NCI-H128 (cell line): Measurements from ENCODE around the gene REELD1.

Source experiments
- DNase-seq: peaks from one replicate; lab custom pipeline; 2025; ENCODE audit not compliant: unreplicated experiment; lab: John Stamatoyannopoulos, UW

REELD1 gene

GRCh38 chr4:146214238-146214637, at the start of gene REELD1:
REELD1 (plus strand) TSS chr4:146214538; CDS start chr4:146216953, 2,415 bp downstream.
- DNase-seq: no peak

GRCh38 chr4:146165221-146165620, 49.1 kb upstream of the REELD1 start:
- DNase-seq: no peak

DNA sequence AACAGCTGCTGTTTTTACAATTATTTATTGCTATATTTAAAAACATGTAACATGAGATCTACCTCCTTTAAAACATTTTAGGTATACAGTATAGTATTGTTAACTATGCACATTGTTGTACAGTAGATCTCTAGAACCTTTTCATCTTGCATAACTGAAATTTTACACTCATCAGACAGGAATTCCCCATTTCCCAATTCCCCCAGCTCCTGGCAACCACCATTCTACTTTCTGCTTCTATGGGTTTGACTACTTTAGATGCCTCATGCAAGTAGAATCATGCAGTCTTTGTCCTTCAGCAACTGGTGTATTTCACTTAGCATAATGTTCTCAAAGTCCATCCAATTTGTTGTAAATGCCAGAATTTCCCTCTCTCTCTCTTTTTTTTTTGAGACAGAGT, 48.5 kb upstream of the REELD1 start:
- no peak for DNase-seq

GRCh38 chr4:146170149-146170548, 44.2 kb upstream of the REELD1 start:
- no peak for DNase-seq

GRCh38 chr4:146175541-146176453, 38.5 kb upstream of the REELD1 start, which contains the start of gene LSM6:
LSM6 (plus strand) TSS chr4:146175718; CDS start chr4:146182922, 7,204 bp downstream.
- DNase-seq: peak; percentile 46

GRCh38 chr4:146176891-146177290, 37.4 kb upstream of the REELD1 start:
- DNase-seq: no peak

GRCh38 chr4:146178126-146178525, 36.2 kb upstream of the REELD1 start:
- no peak for DNase-seq

GRCh38 chr4:146179784-146180370, 34.5 kb upstream of the REELD1 start:
- DNase-seq: no peak

GRCh38 chr4:146182443-146182842, 31.9 kb upstream of the REELD1 start:
- DNase-seq: no peak

DNA sequence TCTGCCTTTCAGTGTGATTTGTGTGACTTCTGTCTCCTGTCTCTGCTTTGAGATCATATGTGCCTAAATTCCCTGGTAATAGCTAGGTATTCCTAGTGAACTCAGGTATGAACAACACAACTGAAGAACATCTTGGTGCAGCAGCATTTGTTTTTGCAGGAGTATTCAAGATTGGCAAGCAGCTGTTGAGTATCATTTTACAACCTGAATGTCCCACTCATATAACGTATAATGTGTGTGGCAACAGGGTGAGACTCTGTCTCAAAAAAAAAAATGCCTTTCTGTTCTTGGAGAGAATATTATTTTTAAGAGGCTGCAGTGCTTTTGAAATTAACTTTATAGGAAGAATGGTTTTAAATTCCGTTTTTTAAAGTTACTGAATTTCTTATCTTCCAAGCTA, 31.1 kb upstream of the REELD1 start:
- no peak for DNase-seq

DNA sequence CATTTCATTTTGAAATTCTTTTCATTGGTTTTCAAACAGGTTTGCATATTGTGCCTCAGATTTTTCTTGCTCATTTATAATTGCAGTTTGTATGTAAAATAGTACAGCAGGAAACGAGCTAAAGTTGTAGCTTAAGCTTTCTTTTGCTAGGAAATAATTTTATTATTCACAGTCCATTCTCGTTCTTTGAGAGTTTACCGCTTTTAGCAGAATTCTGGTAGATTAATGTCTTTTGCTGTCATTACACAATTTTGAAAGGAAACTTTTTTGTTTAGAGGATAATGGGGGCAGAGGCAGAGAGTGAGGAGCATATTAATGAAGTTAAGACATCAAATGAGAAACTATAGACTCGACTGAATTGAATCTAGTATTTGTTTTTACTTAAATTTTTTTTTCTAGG, 28.3 kb upstream of the REELD1 start:
- no peak for DNase-seq

DNA sequence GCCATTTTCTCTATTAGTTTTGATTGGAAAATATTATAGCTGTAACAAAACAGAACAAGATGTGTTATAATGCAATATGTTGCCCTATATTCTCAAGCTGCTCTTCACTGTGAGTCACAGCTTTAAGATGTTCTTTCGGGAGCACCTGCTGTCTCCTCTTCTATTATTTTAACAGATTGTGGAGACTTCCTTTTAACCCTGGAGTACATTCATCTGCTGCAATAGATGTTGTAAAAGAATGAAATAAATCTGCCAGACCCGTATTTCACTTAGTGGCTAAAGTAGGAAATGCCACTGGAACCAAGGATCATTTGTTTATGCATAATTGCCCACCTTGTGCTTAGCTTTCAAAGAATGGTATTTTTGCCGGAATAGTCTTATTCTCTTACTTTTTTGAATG, 27.7 kb upstream of the REELD1 start:
- no peak for DNase-seq

DNA sequence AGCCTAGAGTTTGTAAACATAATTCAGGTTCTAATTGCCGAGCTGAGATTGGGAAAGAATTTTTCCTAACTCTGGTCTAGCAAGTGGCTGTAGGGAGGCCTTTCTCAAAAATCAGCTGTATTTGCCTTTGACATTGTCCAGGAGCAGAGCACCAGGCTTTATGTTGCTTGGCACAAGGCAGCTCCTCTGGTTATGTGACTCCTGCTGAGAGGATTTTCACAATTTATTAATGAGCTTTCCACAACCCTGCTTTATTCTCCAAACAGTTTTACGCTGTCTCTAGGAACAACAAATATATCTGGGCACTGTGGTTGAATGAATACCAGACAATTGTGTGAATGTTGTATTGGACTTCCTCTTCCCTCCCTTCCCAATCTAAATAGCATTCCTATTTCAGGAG, 23.9 kb upstream of the REELD1 start:
- DNase-seq: no peak

DNA sequence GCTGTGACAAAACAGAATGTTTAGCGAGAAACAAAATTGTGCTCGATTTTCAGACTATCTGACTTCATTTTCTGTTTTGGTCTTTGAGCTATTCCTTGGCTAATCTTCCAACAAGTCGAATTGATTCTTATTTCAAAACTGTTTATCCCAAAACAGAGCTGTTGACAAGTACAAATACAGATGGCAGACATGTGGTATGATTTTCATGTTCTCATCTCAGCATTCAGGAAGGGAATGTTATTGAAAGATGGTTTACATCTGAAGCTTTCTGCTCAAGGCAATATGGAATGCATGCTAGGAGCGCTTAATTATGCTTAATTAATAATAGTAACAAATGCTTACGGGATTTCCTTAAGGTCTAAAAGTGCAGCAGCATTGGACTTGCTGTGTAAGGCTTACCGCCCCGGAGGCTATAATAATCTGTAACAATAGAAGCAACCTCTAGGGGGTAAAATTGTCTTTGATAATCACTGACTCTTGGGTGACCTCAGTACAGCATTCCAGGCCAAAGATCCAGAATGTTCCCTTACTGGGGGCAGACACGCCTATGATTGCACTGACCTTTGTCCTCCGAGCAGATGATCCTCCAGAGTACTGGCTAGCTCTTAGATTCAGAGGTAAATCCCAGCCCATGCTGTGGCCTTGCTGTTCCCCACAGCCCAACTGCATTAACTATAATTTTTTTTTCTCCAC, 22.4 kb upstream of the REELD1 start:
- DNase-seq: no peak

- DNase-seq: no peak
Measured at GRCh38 chr4:146193628-146194027, 20.7 kb upstream of the REELD1 start.

DNA sequence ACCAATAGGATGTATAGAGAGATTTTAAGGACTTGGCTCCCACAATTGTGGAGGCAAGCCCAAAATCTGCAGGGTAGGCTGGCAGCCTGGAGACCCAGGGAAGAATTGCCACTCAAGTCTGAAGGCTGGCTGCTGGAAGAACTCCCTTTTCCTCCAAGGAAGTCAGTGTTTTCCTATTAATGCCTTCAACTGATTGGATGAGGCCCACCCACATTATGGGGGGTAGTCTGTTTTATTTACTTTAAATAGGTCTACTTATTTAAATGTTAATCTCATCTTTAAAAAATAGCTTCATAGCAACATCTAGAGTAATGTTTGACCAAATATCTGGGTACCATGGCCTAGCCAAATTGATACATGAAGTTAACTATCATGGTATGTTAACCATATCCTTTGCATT, 20.1 kb upstream of the REELD1 start:
- DNase-seq: no peak

GRCh38 chr4:146202665-146203064, 11.7 kb upstream of the REELD1 start:
- DNase-seq: no peak

- DNase-seq: no peak
Measured at GRCh38 chr4:146207410-146207809, 6.9 kb upstream of the REELD1 start.

GRCh38 chr4:146210890-146211289, 3.4 kb upstream of the REELD1 start:
- no peak for DNase-seq

- DNase-seq: no peak
Measured at GRCh38 chr4:146211440-146211839, 2.9 kb upstream of the REELD1 start.

DNA sequence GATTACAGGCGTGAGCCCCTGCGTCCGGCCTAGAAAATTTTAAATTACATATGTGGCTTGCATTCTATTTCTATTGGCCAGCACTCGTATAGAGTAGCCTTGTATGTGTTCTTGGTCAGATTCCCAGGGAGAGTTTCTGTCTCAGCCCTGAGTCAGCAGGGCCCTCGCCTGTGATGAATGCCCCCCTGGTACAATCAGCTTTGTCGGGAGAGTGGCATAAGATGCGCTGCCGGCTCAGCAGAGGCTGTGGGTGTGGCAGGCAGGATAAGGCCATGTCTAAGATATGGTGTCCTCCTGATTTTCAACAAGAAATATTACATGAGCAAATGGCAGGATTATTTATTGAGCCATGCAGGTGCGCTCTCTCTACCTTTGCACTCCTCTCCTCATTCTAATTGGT, 1.6 kb upstream of the REELD1 start:
- DNase-seq: no peak

GRCh38 chr4:146222313-146222712, 8.0 kb downstream of the REELD1 start:
- no peak for DNase-seq
